NCI-H1694 treated with DMSO at 0.1 percent for 48 hours (cell line): Measurements from ENCODE around the gene MCCC1.
"Not testable (repeated sequence)": the region's sequence is repeated elsewhere in the genome, so short reads cannot be mapped to it uniquely, and the experiment has no call there.

Experiments
- DNase-seq: peaks from one replicate; lab custom pipeline; 2025; lab: John Stamatoyannopoulos, UW

Gene MCCC1

GRCh38 chr3:183099026-183099837 is at the start of gene MCCC1:
TSS of gene MCCC1 (minus strand) at chr3:183099496. CDS start at chr3:183099440, 56 bp downstream.
- DNase-seq, result peak; percentile 97

- no peak for DNase-seq
These were observed 48.8 kb upstream of the MCCC1 start for GRCh38 chr3:183148056-183148455.

GRCh38 chr3:183144363-183144762 is 45.1 kb upstream of the MCCC1 start:
- DNase-seq, result no peak

- DNase-seq, result no peak
These were observed 42.9 kb upstream of the MCCC1 start for GRCh38 chr3:183142199-183142598.

GRCh38 chr3:183134844-183135243 is 35.5 kb upstream of the MCCC1 start:
- no peak for DNase-seq

- DNase-seq, result no peak
These were observed 33.1 kb upstream of the MCCC1 start for GRCh38 chr3:183132409-183132808.

GRCh38 chr3:183131735-183132134 is 32.4 kb upstream of the MCCC1 start:
- DNase-seq, result no peak

- no peak for DNase-seq
These were observed 32.0 kb upstream of the MCCC1 start for GRCh38 chr3:183131186-183131725.

- DNase-seq, result no peak
These were observed 29.9 kb upstream of the MCCC1 start for GRCh38 chr3:183129243-183129642.

- DNase-seq, result no peak
These were observed 29.4 kb upstream of the MCCC1 start for GRCh38 chr3:183128709-183129108.

- DNase-seq, result no peak
These were observed 24.6 kb upstream of the MCCC1 start for GRCh38 chr3:183123891-183124290.

GRCh38 chr3:183122257-183122932 is 23.1 kb upstream of the MCCC1 start:
- DNase-seq, result peak; percentile 67

- DNase-seq, result no peak
These were observed 21.4 kb upstream of the MCCC1 start for GRCh38 chr3:183120538-183121215.

- DNase-seq, result no peak
These were observed 17.8 kb upstream of the MCCC1 start for GRCh38 chr3:183117056-183117455.

- DNase-seq, result peak; percentile 91
These were observed 16.8 kb upstream of the MCCC1 start for GRCh38 chr3:183116025-183116614.

GRCh38 chr3:183114384-183115178 is 15.3 kb upstream of the MCCC1 start:
- no peak for DNase-seq

GRCh38 chr3:183109847-183110246 is 10.6 kb upstream of the MCCC1 start:
- DNase-seq, result not testable (repeated sequence)

- DNase-seq, result no peak
These were observed 9.2 kb upstream of the MCCC1 start for GRCh38 chr3:183108470-183108869.

GRCh38 chr3:183108001-183108449 is 8.7 kb upstream of the MCCC1 start:
- DNase-seq, result no peak

- DNase-seq, result not testable (repeated sequence)
These were observed 8.1 kb upstream of the MCCC1 start for GRCh38 chr3:183107372-183107771.

GRCh38 chr3:183106635-183107034 is 7.3 kb upstream of the MCCC1 start:
- no peak for DNase-seq
